IPS-15b (cell line): ENCODE data around the gene CLVS2.

Experiments
- H3K27me3 ChIP-seq: one replicate; pipeline ENCODE4 v1.6.1; 2013; ENCODE audit warnings: low read length; ENCODE audit not compliant: control insufficient read depth, insufficient read depth
- H3K36me3 ChIP-seq: one replicate; pipeline ENCODE4 v1.6.1; 2013; ENCODE audit warnings: low read length; ENCODE audit not compliant: control insufficient read depth, insufficient read depth
- H3K4me1 ChIP-seq: one replicate; pipeline ENCODE4 v1.6.1; 2013; ENCODE audit warnings: mild to moderate bottlenecking, low read length; ENCODE audit not compliant: control insufficient read depth, insufficient read depth
- H3K4me3 ChIP-seq: one replicate; pipeline ENCODE4 v1.5.1; 2013; ENCODE audit warnings: low read depth, low read length
- H3K9ac ChIP-seq: one replicate; pipeline ENCODE4 v1.6.1; 2013; ENCODE audit warnings: low read depth, mild to moderate bottlenecking, low read length
- H3K9me3 ChIP-seq: one replicate; pipeline ENCODE4 v1.6.1; 2013; ENCODE audit warnings: mild to moderate bottlenecking, low read length; ENCODE audit not compliant: control insufficient read depth, insufficient read depth

CLVS2 gene

GRCh38 chr6:123030282-123030681 lies 34.2 kb downstream of the CLVS2 start:
- no peaks in the 10 kb centered on the region for H3K27me3 ChIP-seq
- H3K4me1 ChIP-seq = no peaks in the 10 kb centered on the region
- no peak overlapping the region for H3K9ac ChIP-seq
- H3K36me3 ChIP-seq = no peaks in the 10 kb centered on the region
- H3K9me3 ChIP-seq = no peaks in the 10 kb centered on the region
- no peak overlapping the region for H3K4me3 ChIP-seq

GRCh38 chr6:123036648-123037047 lies 40.6 kb downstream of the CLVS2 start:
- H3K9ac ChIP-seq = no peak overlapping the region
- H3K27me3 ChIP-seq = no peaks in the 10 kb centered on the region
- no peak overlapping the region for H3K4me3 ChIP-seq
- no peaks in the 10 kb centered on the region for H3K36me3 ChIP-seq
- no peaks in the 10 kb centered on the region for H3K9me3 ChIP-seq
- H3K4me1 ChIP-seq = no peaks in the 10 kb centered on the region

- H3K27me3 ChIP-seq = no peaks in the 10 kb centered on the region
- H3K9me3 ChIP-seq = no peaks in the 10 kb centered on the region
- no peaks in the 10 kb centered on the region for H3K4me1 ChIP-seq
- H3K36me3 ChIP-seq = no peaks in the 10 kb centered on the region
- no peak overlapping the region for H3K4me3 ChIP-seq
- H3K9ac ChIP-seq = no peak overlapping the region
Measured at GRCh38 chr6:123039431-123039830, 43.4 kb downstream of the CLVS2 start.

- Histone ChIP-seq H3K9me3 (no peaks in the 10 kb centered on the region), H3K36me3 (no peaks in the 10 kb centered on the region), H3K27me3 (no peaks in the 10 kb centered on the region), H3K4me3 (no peak overlapping the region), H3K4me1 (no peaks in the 10 kb centered on the region), H3K9ac (no peak overlapping the region)
Measured at GRCh38 chr6:123042401-123042800, 46.4 kb downstream of the CLVS2 start.

GRCh38 chr6:123044341-123044860 lies 48.4 kb downstream of the CLVS2 start:
- no peak overlapping the region for H3K9ac ChIP-seq
- no peaks in the 10 kb centered on the region for H3K36me3 ChIP-seq
- H3K9me3 ChIP-seq = no peaks in the 10 kb centered on the region
- H3K27me3 ChIP-seq = no peaks in the 10 kb centered on the region
- H3K4me3 ChIP-seq = no peak overlapping the region
- no peaks in the 10 kb centered on the region for H3K4me1 ChIP-seq

- Histone ChIP-seq H3K9me3 (no peaks in the 10 kb centered on the region), H3K36me3 (no peaks in the 10 kb centered on the region), H3K4me3 (no peak overlapping the region), H3K4me1 (no peaks in the 10 kb centered on the region), H3K9ac (no peak overlapping the region), H3K27me3 (no peaks in the 10 kb centered on the region)
Measured at GRCh38 chr6:123053602-123054225, 57.7 kb downstream of the CLVS2 start.

- Histone ChIP-seq H3K36me3 (no peaks in the 10 kb centered on the region), H3K9ac (no peak overlapping the region), H3K9me3 (no peaks in the 10 kb centered on the region)
Measured at GRCh38 chr6:123055256-123055655, 59.2 kb downstream of the CLVS2 start.

GRCh38 chr6:123062670-123063069 lies 66.6 kb downstream of the CLVS2 start:
- H3K36me3 ChIP-seq = no peaks in the 10 kb centered on the region
- peaks cover 3% of the 10 kb centered on the region for H3K4me1 ChIP-seq
- H3K9me3 ChIP-seq = no peaks in the 10 kb centered on the region
- no peaks in the 10 kb centered on the region for H3K27me3 ChIP-seq
- H3K4me3 ChIP-seq = no peak overlapping the region
- H3K9ac ChIP-seq = no peak overlapping the region

More at GRCh38 chr6:123055256-123055655, 59.2 kb downstream of the CLVS2 start:
- Histone ChIP-seq H3K27me3 (no peaks in the 10 kb centered on the region), H3K4me1 (no peaks in the 10 kb centered on the region), H3K4me3 (no peak overlapping the region)

GRCh38 chr6:123064038-123064437 lies 68.0 kb downstream of the CLVS2 start:
- no peak overlapping the region for H3K4me3 ChIP-seq
- no peaks in the 10 kb centered on the region for H3K9me3 ChIP-seq
- H3K27me3 ChIP-seq = no peaks in the 10 kb centered on the region
- peaks cover 3% of the 10 kb centered on the region for H3K4me1 ChIP-seq
- H3K9ac ChIP-seq = no peak overlapping the region
- H3K36me3 ChIP-seq = no peaks in the 10 kb centered on the region

- no peaks in the 10 kb centered on the region for H3K27me3 ChIP-seq
- H3K9ac ChIP-seq = no peak overlapping the region
- no peak overlapping the region for H3K4me3 ChIP-seq
- H3K36me3 ChIP-seq = no peaks in the 10 kb centered on the region
- no peaks in the 10 kb centered on the region for H3K4me1 ChIP-seq
- no peaks in the 10 kb centered on the region for H3K9me3 ChIP-seq
Measured at GRCh38 chr6:123074616-123075015, 78.6 kb downstream of the CLVS2 start.

- no peaks in the 10 kb centered on the region for H3K9me3 ChIP-seq
- no peak overlapping the region for H3K9ac ChIP-seq
- no peak overlapping the region for H3K4me3 ChIP-seq
- H3K4me1 ChIP-seq = no peaks in the 10 kb centered on the region
- no peaks in the 10 kb centered on the region for H3K36me3 ChIP-seq
- no peaks in the 10 kb centered on the region for H3K27me3 ChIP-seq
Measured at GRCh38 chr6:123085403-123085802, 89.4 kb downstream of the CLVS2 start.

GRCh38 chr6:123089226-123089625 lies 93.2 kb downstream of the CLVS2 start:
- Histone ChIP-seq H3K9ac (no peak overlapping the region), H3K4me1 (no peaks in the 10 kb centered on the region), H3K36me3 (no peaks in the 10 kb centered on the region), H3K27me3 (no peaks in the 10 kb centered on the region), H3K4me3 (no peak overlapping the region), H3K9me3 (no peaks in the 10 kb centered on the region)
